GM19463 (cell line): ENCODE data around the gene LTBP4.
"Not testable (repeated sequence)": the region's sequence is repeated elsewhere in the genome, so short reads cannot be mapped to it uniquely, and the experiment has no call there.

Experiments
- ATAC-seq: cut with Tn5 transposase; IDR thresholded peaks from one replicate; pipeline ENCODE4 v1.9.1; 2021; ENCODE audit warnings: mild to moderate bottlenecking, moderate library complexity; ENCODE audit not compliant: unreplicated experiment

The LTBP4 gene

GRCh38 chr19:40601134-40601974 is at the start of gene LTBP4:
Gene LTBP4 (plus strand): TSS chr19:40601369. CDS start chr19:40601388, 19 bp downstream.
- ATAC-seq: no peak

DNA sequence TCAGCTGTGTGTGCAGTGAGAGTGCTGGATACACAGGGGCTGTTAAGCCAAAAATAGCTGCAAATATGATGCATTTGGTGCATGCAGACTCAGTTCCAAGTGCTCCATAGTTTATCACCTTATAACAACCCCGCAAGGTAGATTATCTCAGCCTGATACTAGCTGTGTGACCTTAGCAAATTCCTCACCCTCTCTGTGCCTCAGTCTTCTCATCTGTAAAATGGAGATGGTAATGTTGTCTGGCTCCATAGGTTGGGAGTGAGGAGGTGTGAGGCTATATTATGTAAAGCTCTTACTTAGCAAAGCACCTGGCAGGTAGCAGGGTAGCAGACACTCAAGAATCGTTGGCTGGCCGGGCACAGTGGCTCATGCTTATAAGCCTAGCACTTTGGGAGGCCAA is 48.3 kb upstream of the LTBP4 start:
- no peak for ATAC-seq

GRCh38 chr19:40553885-40554857 is 47.0 kb upstream of the LTBP4 start:
- no peak for ATAC-seq

- ATAC-seq: no peak
Observed at GRCh38 chr19:40555978-40556689, 45.0 kb upstream of the LTBP4 start.

- no peak for ATAC-seq
Observed at GRCh38 chr19:40556953-40557530, 44.1 kb upstream of the LTBP4 start.

DNA sequence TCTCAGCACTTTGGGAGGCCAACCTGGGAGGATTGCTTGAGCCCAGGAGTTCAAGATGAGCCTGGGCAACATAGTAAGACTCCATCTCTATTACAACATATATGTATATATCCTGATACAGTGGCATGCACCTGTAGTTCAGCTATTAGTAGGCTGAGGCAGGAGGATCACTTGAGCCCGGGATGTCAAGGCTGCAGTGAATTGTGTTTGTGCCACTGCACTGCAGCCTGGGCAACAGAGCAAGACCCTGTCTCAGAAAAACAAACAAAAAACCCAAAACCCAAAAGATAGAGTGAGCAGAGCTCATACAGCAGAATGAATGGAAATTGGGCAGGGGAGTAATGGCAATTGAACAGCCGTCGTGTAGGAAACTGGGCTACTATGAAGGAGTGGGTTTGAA is 41.8 kb upstream of the LTBP4 start:
- no peak for ATAC-seq

DNA sequence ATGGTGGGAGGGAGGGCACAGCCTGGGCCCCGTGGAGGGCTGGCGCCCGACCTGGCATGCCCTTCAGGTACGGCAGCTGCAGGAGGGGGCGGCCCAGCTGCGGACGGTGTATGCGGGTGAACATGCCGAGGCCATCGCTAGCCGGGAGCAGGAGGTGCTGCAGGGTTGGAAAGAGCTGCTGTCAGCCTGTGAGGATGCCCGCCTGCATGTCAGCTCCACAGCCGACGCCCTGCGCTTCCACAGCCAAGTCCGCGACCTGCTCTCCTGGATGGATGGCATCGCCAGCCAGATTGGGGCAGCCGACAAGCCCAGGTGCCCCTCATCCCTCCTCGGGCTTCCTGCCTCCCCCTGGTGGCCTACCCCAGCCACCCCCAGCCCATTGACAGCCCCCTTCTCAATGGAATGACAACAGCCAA is 41.1 kb upstream of the LTBP4 start:
- no peak for ATAC-seq

GRCh38 chr19:40561947-40562346 is 39.2 kb upstream of the LTBP4 start:
- no peak for ATAC-seq

DNA sequence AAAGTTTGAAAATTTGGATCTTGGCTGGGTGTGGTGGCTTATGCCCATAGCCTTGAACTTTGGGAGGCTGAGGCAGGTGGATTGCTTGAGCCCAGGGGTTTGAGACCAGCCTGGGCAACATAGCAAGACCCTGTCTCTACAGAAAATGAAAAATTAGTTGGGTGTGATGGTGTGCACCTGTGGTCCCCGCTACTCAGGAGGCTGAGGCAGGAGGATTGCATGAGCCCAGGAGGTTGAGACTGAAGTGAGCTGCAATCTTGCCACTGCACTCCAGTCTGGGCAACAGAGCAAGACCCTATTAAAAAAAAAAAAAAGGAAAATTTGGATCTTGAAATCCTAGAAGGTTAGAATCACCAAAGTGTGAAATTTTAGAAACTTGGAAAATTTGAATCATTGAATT is 36.6 kb upstream of the LTBP4 start:
- ATAC-seq: not testable (repeated sequence)

GRCh38 chr19:40565355-40565754 is 35.8 kb upstream of the LTBP4 start:
- no peak for ATAC-seq

DNA sequence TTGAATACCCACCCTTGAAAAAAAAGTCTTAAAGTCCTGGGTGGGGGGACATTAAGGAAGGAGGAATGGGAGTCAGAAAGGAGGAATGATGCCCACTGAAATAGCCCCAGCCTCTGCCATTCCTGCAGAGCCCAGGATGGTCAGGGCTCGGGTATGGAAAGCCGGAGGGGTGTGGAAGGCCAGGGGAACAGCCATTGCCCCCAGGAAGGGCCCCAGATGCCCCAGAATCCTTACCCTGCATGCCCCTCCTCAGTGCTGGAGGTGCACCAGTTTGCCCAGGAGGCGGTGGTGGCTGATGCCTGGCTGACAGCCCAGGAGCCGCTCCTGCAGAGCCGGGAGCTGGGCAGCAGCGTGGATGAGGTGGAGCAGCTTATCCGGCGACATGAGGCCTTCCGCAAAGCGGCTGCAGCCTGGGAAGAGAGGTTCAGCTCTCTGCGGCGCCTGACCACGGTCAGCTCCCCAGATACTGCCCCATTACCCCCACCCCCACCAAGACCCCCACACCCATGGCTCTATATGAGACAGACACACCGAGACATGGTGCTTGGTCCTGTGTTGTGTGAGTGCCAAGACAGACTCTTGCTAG is 35.2 kb upstream of the LTBP4 start:
- no peak for ATAC-seq

- ATAC-seq: no peak
Observed at GRCh38 chr19:40567040-40567749, 34.0 kb upstream of the LTBP4 start.

GRCh38 chr19:40567750-40568494 is 33.2 kb upstream of the LTBP4 start:
- no peak for ATAC-seq

DNA sequence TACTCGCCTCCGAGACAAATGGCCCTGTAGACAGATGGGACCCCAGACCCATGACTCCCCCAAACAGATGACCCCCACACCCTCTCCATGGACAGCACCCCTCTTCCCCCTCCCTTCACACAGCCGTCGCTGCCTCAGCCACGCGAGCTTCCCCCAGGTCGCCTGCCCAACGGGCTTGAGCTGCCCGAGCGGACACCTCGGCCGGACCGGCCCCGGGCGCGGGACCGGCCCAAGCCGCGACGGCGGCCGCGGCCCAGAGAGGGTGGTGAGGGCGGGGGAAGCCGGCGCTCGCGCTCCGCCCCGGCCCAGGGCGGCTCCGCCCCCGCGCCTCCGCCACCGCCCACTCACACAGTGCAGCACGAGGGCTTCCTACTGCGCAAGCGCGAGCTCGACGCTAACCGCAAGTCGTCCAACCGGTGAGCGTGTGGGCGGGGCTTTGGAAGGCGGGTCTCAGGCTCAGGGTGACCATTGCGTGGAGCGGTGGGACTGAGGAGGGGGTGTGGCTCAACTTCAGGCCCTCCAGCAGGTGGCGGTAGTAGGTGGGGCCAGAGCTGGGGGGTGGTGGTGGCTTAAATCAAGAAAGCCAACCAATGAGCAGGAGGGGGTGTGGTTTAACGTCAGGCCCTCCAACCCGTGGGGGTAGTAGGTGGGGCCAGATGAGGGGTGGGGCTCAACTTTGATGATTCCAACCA is 30.7 kb upstream of the LTBP4 start:
- ATAC-seq: peak; percentile 81

GRCh38 chr19:40571005-40571318 is 30.2 kb upstream of the LTBP4 start:
- no peak for ATAC-seq

- no peak for ATAC-seq
Observed at GRCh38 chr19:40571831-40572495, 29.2 kb upstream of the LTBP4 start.

- ATAC-seq: no peak
Observed at GRCh38 chr19:40575326-40575725, 25.8 kb upstream of the LTBP4 start.

GRCh38 chr19:40576151-40576584 is 25.0 kb upstream of the LTBP4 start:
- peak; percentile 26 for ATAC-seq
